Measurements from ENCODE around the gene PIGX. TPM values are rescaled to one million over a fixed set of nuclear protein-coding genes. Genes with fewer than 3 reads are reported as not detected.

The PIGX gene
- total RNA-seq, 1 experiment from 2014 or later: 31.2 TPM

- peaks cover 4% of the 10 kb centered on the region for H3K36me3 Mint-ChIP-seq (ENCODE audit: insufficient read depth, unreplicated experiment)
- DNase-seq: no peak
- no peaks in the 10 kb centered on the region for H3K9me3 Mint-ChIP-seq (ENCODE audit: low read depth, unreplicated experiment)
- TF ChIP-seq CTCF (IDR thresholded peaks at IDR 0.05; ENCODE audit: unreplicated experiment): no peak
- H3K27ac Mint-ChIP-seq (ENCODE audit: unreplicated experiment): no peak overlapping the region
- no peaks in the 10 kb centered on the region for H3K4me1 Mint-ChIP-seq (ENCODE audit: low read depth, unreplicated experiment)
- no peak overlapping the region for H3K4me3 Mint-ChIP-seq (ENCODE audit: low read depth, unreplicated experiment)
- H3K27me3 Mint-ChIP-seq (ENCODE audit: unreplicated experiment): peaks cover 39% of the 10 kb centered on the region
- intact Hi-C loops (cut with micrococcal nuclease; ENCODE audit: unreplicated experiment): no loop called here
- CTCF ChIA-PET: interaction anchor here (0.6 to 2.1 kb wide), 3 partner anchors 69 to 717 kb away, joined by 3 to 7 read pairs (median 6); no protein-coding TSS in a partner anchor
- BruUV-seq (replicated peaks): no TSS peak
Observed at GRCh38 chr3:196677931-196678330, 34.2 kb upstream of the PIGX start.

- Mint-ChIP-seq H3K27me3 (ENCODE audit: unreplicated experiment) (peaks cover 16% of the 10 kb centered on the region), H3K27ac (ENCODE audit: unreplicated experiment) (no peak overlapping the region), H3K36me3 (ENCODE audit: insufficient read depth, unreplicated experiment) (peaks cover 5% of the 10 kb centered on the region), H3K4me1 (ENCODE audit: low read depth, unreplicated experiment) (peaks cover 17% of the 10 kb centered on the region), H3K9me3 (ENCODE audit: low read depth, unreplicated experiment) (no peaks in the 10 kb centered on the region), H3K4me3 (ENCODE audit: low read depth, unreplicated experiment) (no peak overlapping the region)
- intact Hi-C loops (cut with micrococcal nuclease; ENCODE audit: unreplicated experiment): loop anchor here (1.0 kb wide), 1 partner anchor 75 kb away; no protein-coding TSS in a partner anchor
- CTCF ChIA-PET: interaction anchor here (1.9 kb wide), 1 partner anchor 76 kb away, joined by 23 read pairs; no protein-coding TSS in a partner anchor
- DNase-seq: peak; percentile 73
- TF ChIP-seq CTCF (IDR thresholded peaks at IDR 0.05; ENCODE audit: unreplicated experiment): peak; percentile 77
- BruUV-seq (replicated peaks): no TSS peak
Observed at GRCh38 chr3:196684548-196685407, 27.4 kb upstream of the PIGX start.

DNA sequence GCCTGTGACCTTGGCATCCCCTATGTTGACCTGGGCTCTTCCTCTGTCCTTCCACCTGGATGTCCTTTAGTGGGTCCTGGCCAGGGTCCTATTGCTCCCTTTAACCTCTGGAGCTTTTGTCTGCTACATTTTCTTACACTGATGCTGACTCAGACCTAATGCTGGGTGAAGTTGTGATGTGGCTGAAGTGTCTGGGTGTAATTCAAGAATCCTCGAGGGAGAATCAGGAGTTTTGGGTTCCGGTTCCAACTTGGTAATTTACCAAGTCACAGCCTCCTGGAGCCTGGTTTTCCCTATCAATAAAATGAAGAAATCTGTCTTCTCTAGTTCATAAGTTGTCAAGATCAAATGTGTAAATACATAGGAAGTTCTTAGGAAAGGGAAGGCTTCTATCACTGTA, 25.7 kb upstream of the PIGX start:
- Mint-ChIP-seq H3K4me1 (ENCODE audit: low read depth, unreplicated experiment) (peaks cover 17% of the 10 kb centered on the region), H3K4me3 (ENCODE audit: low read depth, unreplicated experiment) (no peak overlapping the region), H3K36me3 (ENCODE audit: insufficient read depth, unreplicated experiment) (peaks cover 5% of the 10 kb centered on the region), H3K27me3 (ENCODE audit: unreplicated experiment) (peaks cover 6% of the 10 kb centered on the region), H3K27ac (ENCODE audit: unreplicated experiment) (no peak overlapping the region), H3K9me3 (ENCODE audit: low read depth, unreplicated experiment) (no peaks in the 10 kb centered on the region)
- no peak for DNase-seq
- intact Hi-C loops (cut with micrococcal nuclease; ENCODE audit: unreplicated experiment): no loop called here
- CTCF ChIA-PET: interaction anchor here (2.4 kb wide), 1 partner anchor 77 kb away, joined by 8 read pairs; no protein-coding TSS in a partner anchor
- BruUV-seq (replicated peaks): no TSS peak
- no peak for TF ChIP-seq CTCF (IDR thresholded peaks at IDR 0.05; ENCODE audit: unreplicated experiment)

DNA sequence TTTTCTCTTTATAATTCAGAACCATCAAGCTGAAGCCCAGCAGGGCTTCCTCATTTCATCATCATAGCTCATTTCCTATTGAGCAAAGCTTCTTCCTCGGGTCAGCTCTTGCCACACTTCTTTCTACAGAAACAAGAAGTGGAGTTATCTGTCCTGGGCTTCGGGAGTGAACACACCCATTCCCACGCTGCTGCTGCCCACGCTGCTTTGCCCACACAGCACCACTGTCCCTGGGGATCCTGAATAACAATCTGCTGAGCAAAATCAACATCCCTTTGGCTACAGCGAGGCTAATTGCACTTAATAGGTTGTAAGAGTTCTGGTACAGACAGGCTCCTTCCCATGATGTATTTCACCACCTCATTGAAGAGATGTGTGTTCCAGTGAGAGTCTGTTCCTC, 23.8 kb upstream of the PIGX start:
- no peak for DNase-seq
- Mint-ChIP-seq H3K4me1 (ENCODE audit: low read depth, unreplicated experiment) (peaks cover 17% of the 10 kb centered on the region), H3K27ac (ENCODE audit: unreplicated experiment) (no peak overlapping the region), H3K27me3 (ENCODE audit: unreplicated experiment) (peaks cover 16% of the 10 kb centered on the region), H3K9me3 (ENCODE audit: low read depth, unreplicated experiment) (no peaks in the 10 kb centered on the region), H3K36me3 (ENCODE audit: insufficient read depth, unreplicated experiment) (peaks cover 5% of the 10 kb centered on the region), H3K4me3 (ENCODE audit: low read depth, unreplicated experiment) (no peak overlapping the region)
- intact Hi-C loops (cut with micrococcal nuclease; ENCODE audit: unreplicated experiment): no loop called here
- no TSS peak for BruUV-seq (replicated peaks)
- TF ChIP-seq CTCF (IDR thresholded peaks at IDR 0.05; ENCODE audit: unreplicated experiment): no peak
- CTCF ChIA-PET: interaction anchor here (0.6 to 2.4 kb wide), 3 partner anchors 37 to 1890 kb away, joined by 3 to 8 read pairs (median 4); no protein-coding TSS in a partner anchor
